ENCODE data around the gene DNAI4. TPM values are rescaled to one million over a fixed set of nuclear protein-coding genes. Genes with fewer than 3 reads are reported as not detected.

The DNAI4 gene
- total and polyA plus RNA-seq, 2 donors (not counting 3 experiments of a cell fraction or from before 2014, with no cell fraction given): 0.51 to 3.3 TPM

DNA sequence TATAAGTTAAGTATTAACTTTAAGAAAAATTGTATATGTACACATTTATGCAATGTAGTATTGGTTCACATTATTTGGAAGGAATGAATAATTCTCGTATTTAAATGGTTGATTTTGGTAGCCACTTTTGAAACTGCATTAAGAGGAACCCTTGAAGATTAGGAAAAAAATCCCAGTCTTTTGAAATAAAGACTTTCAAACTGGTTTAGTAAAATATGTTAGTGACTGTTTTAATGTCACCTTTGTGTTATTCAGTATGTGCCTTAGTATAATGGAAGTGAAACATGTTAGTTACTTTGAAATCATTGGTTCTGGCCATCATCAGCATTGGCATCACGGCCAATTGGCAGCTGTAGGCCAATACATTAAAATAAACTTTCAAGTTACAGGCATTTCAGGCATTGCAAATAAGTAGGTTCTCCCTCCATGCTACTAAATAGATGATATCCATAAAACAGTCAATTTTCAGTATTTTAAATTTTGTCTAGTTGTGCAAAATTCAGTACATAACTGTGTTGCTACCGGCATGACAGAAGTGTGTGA lies 4.6 kb upstream of the DNAI4 start:
- TSS peak; percentile 2 for BruUV-seq (replicated peaks)
- DNase-seq (ENCODE audit: low read depth, low spot score): no peak
- Histone ChIP-seq H3K9me1 (replicated peaks; ENCODE audit: control insufficient read depth, extremely low read depth, insufficient read depth, low read length) (no peaks in the 10 kb centered on the region), H3K4me3 (replicated peaks in 1 of 3; ENCODE audit: insufficient read depth in 1 of 3, low read depth in 1 of 3, low read length in 3 of 3) (peak overlapping the region in 2 of 3 experiments; percentile 60 to 88), H3K4me2 (ENCODE audit: insufficient read depth, low read length) (peak overlapping the region; percentile 93), H3K9ac (replicated peaks; ENCODE audit: extremely low read depth, insufficient read depth, low read length) (peak overlapping the region; percentile 70), H3K9me3 (replicated peaks; ENCODE audit: control insufficient read depth, insufficient read depth, low read length) (no peaks in the 10 kb centered on the region), H2AFZ (ENCODE audit: low read depth, low read length) (peak overlapping the region; percentile 80), H3K36me3 (ENCODE audit: control insufficient read depth in 2 of 2, extremely low read depth in 1 of 2, insufficient read depth in 2 of 2, low read length in 2 of 2) (no peaks in the 10 kb centered on the region), H3K4me1 (ENCODE audit: control insufficient read depth, extremely low read depth, insufficient read depth, low read length) (peaks cover 47% of the 10 kb centered on the region), H3K27ac (ENCODE audit: insufficient read depth, low read depth, low read length) (peak overlapping the region; percentile 84), H3K79me2 (ENCODE audit: control insufficient read depth, insufficient read depth, low read length) (peaks cover 70% of the 10 kb centered on the region), H3K27me3 (ENCODE audit: control insufficient read depth in 2 of 2, insufficient read depth in 2 of 2, low read length in 2 of 2) (no peaks in the 10 kb centered on the region), H4K20me1 (replicated peaks; ENCODE audit: control insufficient read depth, extremely low read depth, insufficient read depth, low read length) (no peaks in the 10 kb centered on the region)
- ChIA-PET POLR2A (no interaction called here), CTCF (interaction anchor here (1.6 to 3.1 kb wide), 2 partner anchors 67 to 164 kb away, joined by 4 to 8 read pairs; no protein-coding TSS in a partner anchor)
- FAIRE-seq: no peak
- dilution Hi-C loops (cut with MboI; ENCODE audit: extremely low pct_ligation_motif_present, low sequenced_read_pairs): no loop called here
- intact Hi-C loops (cut with micrococcal nuclease): no loop called here
- TF ChIP-seq MYC (IDR thresholded peaks at IDR 0.05; ENCODE audit: low read depth, low read length): no peak
- no peak for TF ChIP-seq JUN (IDR thresholded peaks at IDR 0.05; ENCODE audit: borderline replicate concordance, insufficient read depth, insufficient read length, low read depth)
- no peak for TF ChIP-seq CTCF (IDR thresholded peaks at IDR 0.05; ENCODE audit: extremely low read depth in 1 of 2, insufficient read depth in 1 of 2, low read depth in 1 of 2, low read length in 2 of 2)
- TF ChIP-seq FOS (IDR thresholded peaks at IDR 0.05; ENCODE audit: borderline replicate concordance, insufficient read depth, low read length): no peak
- TF ChIP-seq, protein P1, sequence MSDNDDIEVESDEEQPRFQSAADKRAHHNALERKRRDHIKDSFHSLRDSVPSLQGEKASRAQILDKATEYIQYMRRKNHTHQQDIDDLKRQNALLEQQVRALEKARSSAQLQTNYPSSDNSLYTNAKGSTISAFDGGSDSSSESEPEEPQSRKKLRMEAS (IDR thresholded peaks at IDR 0.05; ENCODE audit: insufficient read depth, insufficient read length): no peak
- TF ChIP-seq EZH2 (IDR thresholded peaks at IDR 0.05; ENCODE audit: borderline replicate concordance, low read depth, low read length, severe bottlenecking): no peak
- no peak for TF ChIP-seq POLR2A (IDR thresholded peaks at IDR 0.05; ENCODE audit: low read depth, low read length)
- no peak for TF ChIP-seq POLR2AphosphoS5 (IDR thresholded peaks at IDR 0.05; ENCODE audit: insufficient read depth, low read depth, low read length)
- TF ChIP-seq GATA2 (IDR thresholded peaks at IDR 0.05; ENCODE audit: insufficient read depth, insufficient read length, low read depth, low read length): no peak

Measured in endothelial cell of umbilical vein (primary cell).